Measurements from ENCODE around the gene CGNL1. TPM values are rescaled to one million over a fixed set of nuclear protein-coding genes. Genes with fewer than 3 reads are reported as not detected.

CGNL1 gene
- total RNA-seq, 1 donor from 2014 or later, result 3.0 TPM

DNA sequence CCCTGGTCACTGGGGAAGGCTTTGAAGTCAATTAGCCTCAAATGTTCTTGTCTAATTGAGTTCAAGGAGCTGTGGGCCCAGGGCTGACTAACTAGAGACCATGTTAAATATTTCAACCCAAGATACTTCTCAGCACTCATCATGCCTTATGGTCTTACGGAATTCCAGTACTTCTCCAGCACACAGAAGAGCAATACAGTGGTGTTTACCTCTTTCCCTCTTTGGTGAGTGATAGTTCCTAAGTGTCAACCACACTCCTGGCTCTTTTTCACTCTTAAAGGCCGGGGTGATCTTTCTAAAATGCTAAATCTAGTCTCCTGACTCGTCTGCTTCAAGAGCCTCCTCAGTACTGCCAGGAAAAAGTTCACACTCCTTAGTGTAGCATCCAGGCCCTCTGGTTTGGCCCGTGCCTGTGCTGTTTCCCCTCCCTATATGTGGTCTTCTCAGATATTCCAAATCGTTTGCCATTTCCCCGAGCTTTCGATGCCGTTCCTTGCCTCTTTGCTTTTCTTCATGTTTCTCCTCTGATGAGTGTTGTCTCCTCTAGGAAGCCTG, 220.1 kb downstream of the CGNL1 start:
- peaks cover 14% of the 10 kb centered on the region for H3K27me3 Mint-ChIP-seq (ENCODE audit: insufficient read depth, low read depth)
- no peaks in the 10 kb centered on the region for H3K36me3 Mint-ChIP-seq
- Histone ChIP-seq H3K27ac (no peak overlapping the region), H3K36me3 (no peaks in the 10 kb centered on the region), H3K4me3 (no peak overlapping the region), H3F3A (ENCODE audit: low read depth) (peaks cover 4% of the 10 kb centered on the region), H3K9ac (no peak overlapping the region), H3K9me3 (ENCODE audit: low read depth) (no peaks in the 10 kb centered on the region), H2AFZ (replicated peaks) (no peak overlapping the region), H3K79me2 (ENCODE audit: low read depth) (no peaks in the 10 kb centered on the region), H3K4me1 (no peaks in the 10 kb centered on the region), H3K27me3 (peaks cover 30% of the 10 kb centered on the region), H4K20me1 (ENCODE audit: low read depth) (no peaks in the 10 kb centered on the region), H3K4me2 (no peak overlapping the region)
- H3K4me3 Mint-ChIP-seq, result no peak overlapping the region
- H3K27ac Mint-ChIP-seq, result no peak overlapping the region
- TF ChIP-seq, protein P1, sequence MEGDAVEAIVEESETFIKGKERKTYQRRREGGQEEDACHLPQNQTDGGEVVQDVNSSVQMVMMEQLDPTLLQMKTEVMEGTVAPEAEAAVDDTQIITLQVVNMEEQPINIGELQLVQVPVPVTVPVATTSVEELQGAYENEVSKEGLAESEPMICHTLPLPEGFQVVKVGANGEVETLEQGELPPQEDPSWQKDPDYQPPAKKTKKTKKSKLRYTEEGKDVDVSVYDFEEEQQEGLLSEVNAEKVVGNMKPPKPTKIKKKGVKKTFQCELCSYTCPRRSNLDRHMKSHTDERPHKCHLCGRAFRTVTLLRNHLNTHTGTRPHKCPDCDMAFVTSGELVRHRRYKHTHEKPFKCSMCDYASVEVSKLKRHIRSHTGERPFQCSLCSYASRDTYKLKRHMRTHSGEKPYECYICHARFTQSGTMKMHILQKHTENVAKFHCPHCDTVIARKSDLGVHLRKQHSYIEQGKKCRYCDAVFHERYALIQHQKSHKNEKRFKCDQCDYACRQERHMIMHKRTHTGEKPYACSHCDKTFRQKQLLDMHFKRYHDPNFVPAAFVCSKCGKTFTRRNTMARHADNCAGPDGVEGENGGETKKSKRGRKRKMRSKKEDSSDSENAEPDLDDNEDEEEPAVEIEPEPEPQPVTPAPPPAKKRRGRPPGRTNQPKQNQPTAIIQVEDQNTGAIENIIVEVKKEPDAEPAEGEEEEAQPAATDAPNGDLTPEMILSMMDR (IDR thresholded peaks at IDR 0.05), result no peak
- TF ChIP-seq EZH2phosphoT487 (IDR thresholded peaks at IDR 0.05) (no peak), EZH2 (IDR thresholded peaks at IDR 0.05) (no peak)
- peaks cover under 1% of the 10 kb centered on the region for H3K4me1 Mint-ChIP-seq
- no peaks in the 10 kb centered on the region for H3K9me3 Mint-ChIP-seq
- no peak for DNase-seq (ENCODE audit: low spot score)

- Mint-ChIP-seq H3K36me3 (no peaks in the 10 kb centered on the region), H3K27me3 (ENCODE audit: insufficient read depth, low read depth) (peaks cover 12% of the 10 kb centered on the region), H3K4me1 (no peaks in the 10 kb centered on the region), H3K4me3 (no peak overlapping the region), H3K27ac (no peak overlapping the region), H3K9me3 (no peaks in the 10 kb centered on the region)
- Histone ChIP-seq H4K20me1 (ENCODE audit: low read depth) (no peaks in the 10 kb centered on the region), H2AFZ (replicated peaks) (no peak overlapping the region), H3F3A (ENCODE audit: low read depth) (peaks cover 4% of the 10 kb centered on the region), H3K4me3 (no peak overlapping the region), H3K4me2 (no peak overlapping the region), H3K4me1 (no peaks in the 10 kb centered on the region), H3K9me3 (ENCODE audit: low read depth) (no peaks in the 10 kb centered on the region), H3K9ac (no peak overlapping the region), H3K36me3 (no peaks in the 10 kb centered on the region), H3K27me3 (peaks cover 24% of the 10 kb centered on the region), H3K79me2 (ENCODE audit: low read depth) (no peaks in the 10 kb centered on the region), H3K27ac (no peak overlapping the region)
- DNase-seq (ENCODE audit: low spot score), result no peak
- TF ChIP-seq, protein P1 (IDR thresholded peaks at IDR 0.05), result no peak
- TF ChIP-seq EZH2phosphoT487 (IDR thresholded peaks at IDR 0.05) (no peak), EZH2 (IDR thresholded peaks at IDR 0.05) (no peak)
Observed at GRCh38 chr15:57596978-57597377, 220.7 kb downstream of the CGNL1 start.

DNA sequence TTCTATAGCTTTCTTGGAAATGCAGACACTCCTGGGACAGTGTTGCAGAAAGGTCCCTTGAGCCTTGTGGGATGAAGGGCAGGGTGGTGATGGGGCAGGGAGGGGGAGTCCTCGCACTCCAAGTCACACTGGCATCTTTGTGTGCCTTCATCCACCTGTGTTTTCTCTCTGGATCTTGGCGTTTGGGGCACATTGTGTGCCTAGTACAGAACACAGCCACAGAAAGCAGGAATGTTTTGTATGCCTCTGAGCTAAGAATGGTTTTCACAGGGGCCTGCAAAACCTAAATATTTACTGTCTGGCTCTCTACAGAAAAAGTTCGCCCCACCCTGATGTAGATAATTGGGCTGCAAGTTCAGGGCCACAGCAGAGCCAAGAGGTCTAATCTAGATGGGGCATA, 221.1 kb downstream of the CGNL1 start:
- no peaks in the 10 kb centered on the region for H3K4me1 Mint-ChIP-seq
- TF ChIP-seq, protein P1 (IDR thresholded peaks at IDR 0.05), result no peak
- TF ChIP-seq EZH2 (IDR thresholded peaks at IDR 0.05), result no peak
- TF ChIP-seq EZH2phosphoT487 (IDR thresholded peaks at IDR 0.05), result no peak
- no peaks in the 10 kb centered on the region for H3K36me3 ChIP-seq

More for the DNA sequence above, 221.1 kb downstream of the CGNL1 start:
- Mint-ChIP-seq H3K27ac (no peak overlapping the region), H3K9me3 (no peaks in the 10 kb centered on the region), H3K27me3 (ENCODE audit: insufficient read depth, low read depth) (peaks cover 8% of the 10 kb centered on the region), H3K4me3 (no peak overlapping the region), H3K36me3 (no peaks in the 10 kb centered on the region)
- Histone ChIP-seq H3K4me2 (no peak overlapping the region), H3F3A (ENCODE audit: low read depth) (no peaks in the 10 kb centered on the region), H3K27ac (no peak overlapping the region), H4K20me1 (ENCODE audit: low read depth) (no peaks in the 10 kb centered on the region), H3K4me1 (no peaks in the 10 kb centered on the region), H2AFZ (replicated peaks) (no peak overlapping the region), H3K9me3 (ENCODE audit: low read depth) (no peaks in the 10 kb centered on the region), H3K79me2 (ENCODE audit: low read depth) (no peaks in the 10 kb centered on the region), H3K4me3 (no peak overlapping the region), H3K9ac (no peak overlapping the region), H3K27me3 (peaks cover 20% of the 10 kb centered on the region)
- no peak for DNase-seq (ENCODE audit: low spot score)
